A549 (cell line): ENCODE data around the gene PSD2.

Source experiments
- BHLHE40 ChIP-seq: IDR thresholded peaks from 2 replicates; pipeline ENCODE4 v1.6.1; 2012; ENCODE audit warnings: low read depth, low read length, inconsistent platforms
- EP300 ChIP-seq, 2 experiments: fragments of >200 bp; sonication (Bioruptor Twin); formaldehyde crosslinking; IDR thresholded peaks; 2 replicates in 1 of 2; 3 replicates in 1 of 2; pipeline ENCODE4 v1.6.1; 2016 to 2017
- NR3C1 ChIP-seq: fragments of >200 bp; sonication (Bioruptor Twin); formaldehyde crosslinking; IDR thresholded peaks from 3 replicates; pipeline ENCODE4 v1.6.1; 2017
- POLR2A ChIP-seq: IDR thresholded peaks from 2 replicates; pipeline ENCODE4 v1.6.1; 2012; ENCODE audit warnings: mild to moderate bottlenecking, low read length
- POLR2AphosphoS2 ChIP-seq: conservative IDR thresholded peaks from 2 replicates; pipeline ENCODE4 v1.6.1; 2012; ENCODE audit warnings: low read length, improper control_type of control experiment, inconsistent platforms
- RFX5 ChIP-seq: fragments of 450-650 bp; IDR thresholded peaks from 2 replicates; pipeline ENCODE4 v1.7.1; 2014; ENCODE audit warnings: antibody characterized with exemption, mild to moderate bottlenecking, moderate library complexity
- TF ChIP-seq, protein P1 (sequence below): IDR thresholded peaks from 2 replicates; pipeline ENCODE4 v1.6.1; 2012
- TF ChIP-seq, protein P2 (sequence below): fragments of >200 bp; sonication (Bioruptor Twin); formaldehyde crosslinking; IDR thresholded peaks from 3 replicates; pipeline ENCODE4 v1.5.1; 2016
- TF ChIP-seq, protein P3 (sequence below): fragments of 150-350 bp; IDR thresholded peaks from 2 replicates; pipeline ENCODE4 v1.6.1; 2014; ENCODE audit warnings: low read depth, mild to moderate bottlenecking, low read length
- TF ChIP-seq, protein P4 (sequence below): fragments of 200-600 bp; sonication (generic); IDR thresholded peaks from 2 replicates; pipeline ENCODE4 v1.6.1; 2016; ENCODE audit warnings: antibody characterized with exemption, mild to moderate bottlenecking, moderate library complexity

DNA sequence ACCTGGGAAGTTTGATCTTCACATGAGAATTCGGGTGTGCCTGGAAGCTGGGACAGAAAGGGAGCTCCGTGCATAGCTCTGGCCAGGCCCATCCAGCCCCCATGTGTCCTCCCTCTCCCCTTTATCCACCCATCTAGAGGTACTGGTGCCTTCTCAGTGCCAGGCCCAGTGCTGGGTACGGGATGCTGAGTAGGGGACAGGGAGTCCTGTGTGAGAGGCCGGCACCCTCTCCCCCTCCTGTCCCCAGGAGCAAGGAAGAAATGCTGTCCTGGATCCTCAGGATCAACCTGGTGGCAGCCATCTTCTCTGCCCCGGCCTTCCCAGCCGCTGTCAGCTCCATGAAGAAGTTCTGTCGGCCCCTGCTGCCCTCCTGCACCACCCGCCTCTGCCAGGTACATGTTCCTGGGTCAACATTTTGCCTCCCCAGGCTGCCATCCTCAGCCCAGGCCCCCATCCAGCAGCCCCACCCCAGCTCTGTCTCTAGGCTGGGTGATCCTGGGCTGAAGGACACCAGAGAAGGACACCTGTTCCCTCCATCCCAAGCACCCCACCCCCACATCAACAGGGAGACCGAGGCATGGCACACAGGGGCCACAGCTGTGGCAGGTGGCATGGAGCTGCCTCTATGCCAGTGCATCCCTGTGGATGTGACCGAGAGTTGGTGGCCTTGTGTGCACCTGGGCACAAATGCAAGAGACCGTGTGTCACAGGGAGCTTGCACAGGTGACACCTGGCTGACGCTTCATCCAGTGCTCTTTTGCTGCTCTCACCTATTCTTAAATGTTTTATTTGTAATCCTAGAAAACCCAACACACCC, 43.0 kb downstream of the PSD2 start:
- TF ChIP-seq, protein P1, sequence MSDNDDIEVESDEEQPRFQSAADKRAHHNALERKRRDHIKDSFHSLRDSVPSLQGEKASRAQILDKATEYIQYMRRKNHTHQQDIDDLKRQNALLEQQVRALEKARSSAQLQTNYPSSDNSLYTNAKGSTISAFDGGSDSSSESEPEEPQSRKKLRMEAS: no peak
- TF ChIP-seq POLR2AphosphoS2 (no peak), BHLHE40 (no peak), EP300 (IDR thresholded peaks at IDR 0.05) (no peak), NR3C1 (no peak), RFX5 (no peak), POLR2A (no peak)
- TF ChIP-seq, protein P2, sequence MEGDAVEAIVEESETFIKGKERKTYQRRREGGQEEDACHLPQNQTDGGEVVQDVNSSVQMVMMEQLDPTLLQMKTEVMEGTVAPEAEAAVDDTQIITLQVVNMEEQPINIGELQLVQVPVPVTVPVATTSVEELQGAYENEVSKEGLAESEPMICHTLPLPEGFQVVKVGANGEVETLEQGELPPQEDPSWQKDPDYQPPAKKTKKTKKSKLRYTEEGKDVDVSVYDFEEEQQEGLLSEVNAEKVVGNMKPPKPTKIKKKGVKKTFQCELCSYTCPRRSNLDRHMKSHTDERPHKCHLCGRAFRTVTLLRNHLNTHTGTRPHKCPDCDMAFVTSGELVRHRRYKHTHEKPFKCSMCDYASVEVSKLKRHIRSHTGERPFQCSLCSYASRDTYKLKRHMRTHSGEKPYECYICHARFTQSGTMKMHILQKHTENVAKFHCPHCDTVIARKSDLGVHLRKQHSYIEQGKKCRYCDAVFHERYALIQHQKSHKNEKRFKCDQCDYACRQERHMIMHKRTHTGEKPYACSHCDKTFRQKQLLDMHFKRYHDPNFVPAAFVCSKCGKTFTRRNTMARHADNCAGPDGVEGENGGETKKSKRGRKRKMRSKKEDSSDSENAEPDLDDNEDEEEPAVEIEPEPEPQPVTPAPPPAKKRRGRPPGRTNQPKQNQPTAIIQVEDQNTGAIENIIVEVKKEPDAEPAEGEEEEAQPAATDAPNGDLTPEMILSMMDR: no peak
- TF ChIP-seq, protein P3, sequence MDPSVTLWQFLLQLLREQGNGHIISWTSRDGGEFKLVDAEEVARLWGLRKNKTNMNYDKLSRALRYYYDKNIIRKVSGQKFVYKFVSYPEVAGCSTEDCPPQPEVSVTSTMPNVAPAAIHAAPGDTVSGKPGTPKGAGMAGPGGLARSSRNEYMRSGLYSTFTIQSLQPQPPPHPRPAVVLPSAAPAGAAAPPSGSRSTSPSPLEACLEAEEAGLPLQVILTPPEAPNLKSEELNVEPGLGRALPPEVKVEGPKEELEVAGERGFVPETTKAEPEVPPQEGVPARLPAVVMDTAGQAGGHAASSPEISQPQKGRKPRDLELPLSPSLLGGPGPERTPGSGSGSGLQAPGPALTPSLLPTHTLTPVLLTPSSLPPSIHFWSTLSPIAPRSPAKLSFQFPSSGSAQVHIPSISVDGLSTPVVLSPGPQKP: no peak
- TF ChIP-seq, protein P4, sequence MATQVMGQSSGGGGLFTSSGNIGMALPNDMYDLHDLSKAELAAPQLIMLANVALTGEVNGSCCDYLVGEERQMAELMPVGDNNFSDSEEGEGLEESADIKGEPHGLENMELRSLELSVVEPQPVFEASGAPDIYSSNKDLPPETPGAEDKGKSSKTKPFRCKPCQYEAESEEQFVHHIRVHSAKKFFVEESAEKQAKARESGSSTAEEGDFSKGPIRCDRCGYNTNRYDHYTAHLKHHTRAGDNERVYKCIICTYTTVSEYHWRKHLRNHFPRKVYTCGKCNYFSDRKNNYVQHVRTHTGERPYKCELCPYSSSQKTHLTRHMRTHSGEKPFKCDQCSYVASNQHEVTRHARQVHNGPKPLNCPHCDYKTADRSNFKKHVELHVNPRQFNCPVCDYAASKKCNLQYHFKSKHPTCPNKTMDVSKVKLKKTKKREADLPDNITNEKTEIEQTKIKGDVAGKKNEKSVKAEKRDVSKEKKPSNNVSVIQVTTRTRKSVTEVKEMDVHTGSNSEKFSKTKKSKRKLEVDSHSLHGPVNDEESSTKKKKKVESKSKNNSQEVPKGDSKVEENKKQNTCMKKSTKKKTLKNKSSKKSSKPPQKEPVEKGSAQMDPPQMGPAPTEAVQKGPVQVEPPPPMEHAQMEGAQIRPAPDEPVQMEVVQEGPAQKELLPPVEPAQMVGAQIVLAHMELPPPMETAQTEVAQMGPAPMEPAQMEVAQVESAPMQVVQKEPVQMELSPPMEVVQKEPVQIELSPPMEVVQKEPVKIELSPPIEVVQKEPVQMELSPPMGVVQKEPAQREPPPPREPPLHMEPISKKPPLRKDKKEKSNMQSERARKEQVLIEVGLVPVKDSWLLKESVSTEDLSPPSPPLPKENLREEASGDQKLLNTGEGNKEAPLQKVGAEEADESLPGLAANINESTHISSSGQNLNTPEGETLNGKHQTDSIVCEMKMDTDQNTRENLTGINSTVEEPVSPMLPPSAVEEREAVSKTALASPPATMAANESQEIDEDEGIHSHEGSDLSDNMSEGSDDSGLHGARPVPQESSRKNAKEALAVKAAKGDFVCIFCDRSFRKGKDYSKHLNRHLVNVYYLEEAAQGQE: no peak
